CD4-positive, alpha-beta T cell treated with Interleukin-4 for 4 hours (primary cell): ENCODE data around the gene PDE10A.
"Not testable (repeated sequence)": the region's sequence is repeated elsewhere in the genome, so short reads cannot be mapped to it uniquely, and the experiment has no call there.

Experiments
- DNase-seq: peaks from one replicate; pipeline ENCODE4 v3.0.0-alpha.2; 2020

PDE10A gene

GRCh38 chr6:165519316-165519715 is 143.7 kb downstream of the PDE10A start:
- no peak for DNase-seq

GRCh38 chr6:165515963-165516624 is 146.9 kb downstream of the PDE10A start:
- DNase-seq = no peak

GRCh38 chr6:165514621-165515020 is 148.4 kb downstream of the PDE10A start:
- DNase-seq = no peak

- DNase-seq = no peak
Measured at GRCh38 chr6:165511807-165512206, 151.2 kb downstream of the PDE10A start.

- DNase-seq = no peak
Measured at GRCh38 chr6:165508321-165508869, 154.6 kb downstream of the PDE10A start.

GRCh38 chr6:165506657-165507056 is 156.4 kb downstream of the PDE10A start:
- DNase-seq = no peak

GRCh38 chr6:165500214-165500907 is 162.7 kb downstream of the PDE10A start:
- DNase-seq = not testable (repeated sequence)

GRCh38 chr6:165497472-165497871 is 165.6 kb downstream of the PDE10A start:
- DNase-seq = no peak

- DNase-seq = no peak
Measured at GRCh38 chr6:165488624-165489295, 174.3 kb downstream of the PDE10A start.

- no peak for DNase-seq
Measured at GRCh38 chr6:165487950-165488349, 175.1 kb downstream of the PDE10A start.

GRCh38 chr6:165487347-165487746 is 175.7 kb downstream of the PDE10A start:
- no peak for DNase-seq

- no peak for DNase-seq
Measured at GRCh38 chr6:165486183-165487137, 176.6 kb downstream of the PDE10A start.

- no peak for DNase-seq
Measured at GRCh38 chr6:165484178-165484889, 178.7 kb downstream of the PDE10A start.

GRCh38 chr6:165481921-165482320 is 181.1 kb downstream of the PDE10A start:
- DNase-seq = no peak

- DNase-seq = no peak
Measured at GRCh38 chr6:165480916-165481315, 182.1 kb downstream of the PDE10A start.

- DNase-seq = no peak
Measured at GRCh38 chr6:165478581-165478980, 184.5 kb downstream of the PDE10A start.

- DNase-seq = no peak
Measured at GRCh38 chr6:165469483-165469882, 193.6 kb downstream of the PDE10A start.

- DNase-seq = no peak
Measured at GRCh38 chr6:165468340-165469235, 194.5 kb downstream of the PDE10A start.

GRCh38 chr6:165463499-165463898 is 199.5 kb downstream of the PDE10A start:
- DNase-seq = not testable (repeated sequence)

GRCh38 chr6:165459605-165460301 is 203.3 kb downstream of the PDE10A start:
- not testable (repeated sequence) for DNase-seq
